CD8-positive, alpha-beta memory T cell (primary cell): ENCODE results near the gene PALD1. TPM values are rescaled to one million over a fixed set of nuclear protein-coding genes. Genes with fewer than 3 reads are reported as not detected.

Experiments used
- CTCF ChIA-PET: fragments of 350-600 bp; sonication (Branson Sonifier 250); formaldehyde crosslinking; loops from one replicate; lab custom pipeline; 2021; ENCODE audit warnings: antibody characterized with exemption; lab: Charles Lee
- POLR2A ChIA-PET: fragments of 350-600 bp; sonication (Branson Sonifier 250); formaldehyde crosslinking; loops from one replicate; lab custom pipeline; 2021; ENCODE audit warnings: antibody characterized with exemption; lab: Charles Lee
- DNase-seq, 5 donors: peaks; one replicate each; pipeline versions ENCODE4 v3.0.0 to v3.0.0-alpha.2; 2020 to 2022; ENCODE audit warnings: mixed read lengths in 1 of 5
- H3K27ac ChIP-seq: one replicate; pipeline ENCODE4 v1.7.0; 2013; ENCODE audit warnings: low read depth, mild to moderate bottlenecking, low read length, moderate library complexity
- H3K27me3 ChIP-seq: 2 replicates; pipeline ENCODE4 v1.7.0; 2013; ENCODE audit warnings: low read length, mild to moderate bottlenecking; ENCODE audit not compliant: insufficient read depth, poor library complexity, severe bottlenecking
- H3K36me3 ChIP-seq: 2 replicates; pipeline ENCODE4 v1.7.0; 2013; ENCODE audit warnings: mild to moderate bottlenecking, low read length, moderate library complexity; ENCODE audit not compliant: insufficient read depth
- H3K4me1 ChIP-seq: 2 replicates; pipeline ENCODE4 v1.7.0; 2013; ENCODE audit warnings: mild to moderate bottlenecking, low read length, moderate library complexity; ENCODE audit not compliant: insufficient read depth
- H3K4me3 ChIP-seq: 2 replicates; pipeline ENCODE4 v1.7.0; 2013; ENCODE audit warnings: mild to moderate bottlenecking, low read length
- H3K9me3 ChIP-seq: 2 replicates; pipeline ENCODE4 v1.7.0; 2013; ENCODE audit warnings: mild to moderate bottlenecking, low read length
- H3K27ac Mint-ChIP-seq, 8 donors: one replicate each; pipeline ENCODE4 v1.8.0; 2020 to 2021; ENCODE audit warnings: mixed read lengths in 8 of 8, mild to moderate bottlenecking in 6 of 8, inconsistent platforms in 3 of 8, moderate library complexity in 3 of 8
- H3K27me3 Mint-ChIP-seq, 2 donors: one replicate each; pipeline ENCODE4 v1.8.0; 2020 to 2021; ENCODE audit warnings: mixed read lengths in 2 of 2, mild to moderate bottlenecking in 1 of 2, moderate library complexity in 1 of 2
- H3K36me3 Mint-ChIP-seq, 3 donors: one replicate each; pipeline ENCODE4 v1.8.0; 2020 to 2021; ENCODE audit warnings: mixed read lengths in 3 of 3, inconsistent platforms in 1 of 3, mild to moderate bottlenecking in 1 of 3
- H3K4me1 Mint-ChIP-seq, 3 donors: one replicate each; pipeline ENCODE4 v1.8.0; 2020 to 2021; ENCODE audit warnings: mixed read lengths in 3 of 3, inconsistent platforms in 1 of 3, mild to moderate bottlenecking in 1 of 3
- H3K4me3 Mint-ChIP-seq, 7 donors: one replicate each; pipeline ENCODE4 v1.8.0; 2020 to 2021; ENCODE audit warnings: mixed read lengths in 7 of 7, mild to moderate bottlenecking in 6 of 7, moderate library complexity in 4 of 7, inconsistent platforms in 2 of 7
- H3K9me3 Mint-ChIP-seq, 5 donors: one replicate each; pipeline ENCODE4 v1.8.0; 2020 to 2022; ENCODE audit warnings: mixed read lengths in 5 of 5, mild to moderate bottlenecking in 3 of 5, moderate library complexity in 2 of 5, inconsistent platforms in 1 of 5
- polyA plus RNA-seq: library from polyadenylated mRNA; unstranded; fragments of 300-500 nt; fragmentation: Illumina TruSeq; gene quantifications from one replicate; pipeline ENCODE4 v1.2.3, GENCODE V29; 2021
- total RNA-seq, 2 experiments: library from RNA; stranded (reverse); gene quantifications; one replicate each; pipeline ENCODE4 v1.2.3, GENCODE V29; 2021

Gene PALD1
- total and polyA plus RNA-seq, 3 experiments from 2014 or later: 0.20 to 0.29 TPM; not detected in 1

DNA sequence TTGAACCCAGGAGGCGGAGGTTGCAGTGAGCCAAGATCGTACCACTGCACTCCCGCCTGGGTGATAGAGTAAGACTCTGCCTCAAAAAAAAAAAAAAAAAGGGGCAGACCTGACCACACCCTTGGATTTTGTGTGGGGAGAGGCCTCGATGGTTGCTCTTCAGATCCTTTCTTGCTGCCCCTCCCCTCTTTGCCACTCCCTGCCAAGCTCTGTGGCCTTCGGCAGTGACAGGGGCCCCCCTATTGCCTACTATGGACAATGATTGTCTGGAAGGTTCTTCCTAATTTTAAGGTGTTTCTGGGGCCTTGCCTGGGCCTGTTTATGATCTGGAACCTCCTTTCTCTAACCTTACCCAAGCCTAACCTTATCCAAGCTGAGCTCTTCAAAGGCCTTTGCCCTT, 123.2 kb downstream of the PALD1 start:
- H3K36me3 ChIP-seq: peaks cover 21% of the 10 kb centered on the region
- H3K27ac ChIP-seq: peak overlapping the region; percentile 70
- peaks cover 59 to 78% (median 60%) of the 10 kb centered on the region in 3 donors for H3K4me1 Mint-ChIP-seq
- ChIA-PET CTCF (interaction anchor here (1.4 to 2.8 kb wide), 4 partner anchors 17 to 53 kb away, joined by 4 to 15 read pairs (median 5); no protein-coding TSS in a partner anchor), POLR2A (interaction anchor here (1.2 to 2.2 kb wide), 6 partner anchors 9 to 26 kb away, joined by 3 to 14 read pairs (median 6); no protein-coding TSS in a partner anchor)
- no peak for DNase-seq
- H3K4me1 ChIP-seq: peaks cover 63% of the 10 kb centered on the region
- no peaks in the 10 kb centered on the region for H3K27me3 Mint-ChIP-seq
- H3K4me3 Mint-ChIP-seq: peak overlapping the region; percentile 94 to 100 (median 99)
- H3K27me3 ChIP-seq: no peaks in the 10 kb centered on the region
- peaks cover 0 to 3% (median 0%) of the 10 kb centered on the region in 5 donors for H3K9me3 Mint-ChIP-seq
- H3K36me3 Mint-ChIP-seq: peaks cover 18 to 51% (median 32%) of the 10 kb centered on the region in 3 donors
- peak overlapping the region; percentile 91 to 99 (median 97) for H3K27ac Mint-ChIP-seq
- peak overlapping the region; percentile 66 for H3K4me3 ChIP-seq
- H3K9me3 ChIP-seq: no peaks in the 10 kb centered on the region

GRCh38 chr10:70602665-70603448, 124.3 kb downstream of the PALD1 start, which contains the start of gene PRF1:
Gene PRF1 (minus strand): TSS chr10:70602741. CDS start chr10:70600902, 1,839 bp downstream.
- CTCF ChIA-PET: interaction anchor here (0.6 to 2.8 kb wide), 7 partner anchors 11 to 156 kb away, joined by 3 to 15 read pairs (median 4); no protein-coding TSS in a partner anchor
- Histone ChIP-seq H3K4me3 (peak within 1 kb of the TSS; percentile 66), H3K27ac (peak within 1 kb of the TSS; percentile 70), H3K27me3 (no peaks in the 10 kb centered on the region), H3K4me1 (peaks cover 61% of the 10 kb centered on the region), H3K9me3 (no peaks in the 10 kb centered on the region), H3K36me3 (peaks cover 10% of the 10 kb centered on the region)
- DNase-seq: peak; percentile 78 to 94 (median 86)
- peak within 1 kb of the TSS; percentile 91 to 99 (median 97) for H3K27ac Mint-ChIP-seq
- peak within 1 kb of the TSS; percentile 94 to 100 (median 99) for H3K4me3 Mint-ChIP-seq
- H3K36me3 Mint-ChIP-seq: peaks cover 9 to 40% (median 21%) of the 10 kb centered on the region in 3 donors
- H3K27me3 Mint-ChIP-seq: no peaks in the 10 kb centered on the region
- H3K4me1 Mint-ChIP-seq: peaks cover 57 to 78% (median 59%) of the 10 kb centered on the region in 3 donors
- POLR2A ChIA-PET: interaction anchor here (0.6 to 2.1 kb wide), 8 partner anchors 10 to 285 kb away, joined by 3 to 14 read pairs (median 4); no protein-coding TSS in a partner anchor
- peaks cover 0 to 4% (median 0%) of the 10 kb centered on the region in 5 donors for H3K9me3 Mint-ChIP-seq

DNA sequence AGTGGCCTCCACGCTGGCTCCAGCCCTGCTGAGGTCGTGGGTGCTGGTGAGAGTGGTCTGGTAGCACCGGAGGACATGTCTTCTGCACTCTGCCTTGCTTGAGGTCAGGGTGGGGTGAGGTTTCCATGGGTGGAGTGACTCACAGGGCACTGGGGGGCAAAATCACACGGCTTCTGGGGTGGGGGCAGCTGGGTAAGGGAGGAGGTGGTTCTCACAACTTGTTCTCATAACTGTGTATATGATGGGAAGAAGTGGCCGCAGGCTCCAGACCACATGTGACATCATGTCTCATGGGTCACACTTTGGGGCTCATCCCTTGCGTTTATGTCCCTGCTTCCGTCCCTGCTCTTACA, 124.9 kb downstream of the PALD1 start:
- Histone ChIP-seq H3K27me3 (no peaks in the 10 kb centered on the region), H3K4me3 (peak overlapping the region; percentile 66), H3K36me3 (peaks cover 7% of the 10 kb centered on the region), H3K4me1 (peaks cover 61% of the 10 kb centered on the region), H3K9me3 (no peaks in the 10 kb centered on the region), H3K27ac (peak overlapping the region; percentile 70)
- Mint-ChIP-seq H3K4me1 (peaks cover 53 to 76% (median 61%) of the 10 kb centered on the region in 3 donors), H3K27me3 (no peaks in the 10 kb centered on the region), H3K4me3 (peak overlapping the region; percentile 94 to 100 (median 99)), H3K27ac (peak overlapping the region; percentile 91 to 99 (median 97)), H3K36me3 (peaks cover 9 to 35% (median 19%) of the 10 kb centered on the region in 3 donors), H3K9me3 (peaks cover 0 to 4% (median 0%) of the 10 kb centered on the region in 5 donors)
- ChIA-PET CTCF (interaction anchor here (0.7 to 2.8 kb wide), 2 partner anchors 14 to 44 kb away, joined by 3 to 15 read pairs; no protein-coding TSS in a partner anchor), POLR2A (interaction anchor here (1.5 to 2.1 kb wide), 3 partner anchors 24 to 284 kb away, joined by 4 to 14 read pairs (median 7); no protein-coding TSS in a partner anchor)
- peak in 4 of 5 donors; percentile 54 to 75 (median 61) for DNase-seq

GRCh38 chr10:70604106-70604505, 125.5 kb downstream of the PALD1 start:
- Mint-ChIP-seq H3K4me1 (peaks cover 47 to 71% (median 56%) of the 10 kb centered on the region in 3 donors), H3K9me3 (peaks cover 0 to 4% (median 0%) of the 10 kb centered on the region in 5 donors), H3K4me3 (peak overlapping the region; percentile 94 to 100 (median 99))

DNA sequence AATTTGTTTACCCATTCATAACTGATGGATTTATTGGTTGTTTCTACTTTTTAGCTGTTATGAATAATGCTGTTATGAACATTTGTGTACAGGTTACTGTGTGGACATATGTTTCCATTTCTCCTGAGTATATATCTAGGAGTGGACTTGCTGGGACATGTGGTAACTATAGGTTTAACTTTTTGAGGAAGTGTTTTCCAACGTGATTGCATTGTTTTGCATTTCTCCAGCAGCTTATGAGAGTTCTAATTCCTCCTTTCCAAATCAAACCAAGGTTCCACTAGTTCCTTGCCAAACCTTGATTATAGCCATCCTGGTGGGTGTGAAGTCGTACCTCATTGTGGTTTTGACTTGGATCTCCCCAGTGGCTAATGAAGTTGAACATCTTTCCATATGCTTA, 126.6 kb downstream of the PALD1 start:
- Mint-ChIP-seq H3K27ac (peak overlapping the region in 5 of 8 donors; percentile 24 to 91 (median 76)), H3K36me3 (peaks cover 2 to 20% (median 8%) of the 10 kb centered on the region in 3 donors), H3K4me1 (peaks cover 46 to 69% (median 54%) of the 10 kb centered on the region in 3 donors), H3K27me3 (no peaks in the 10 kb centered on the region), H3K4me3 (peak overlapping the region in 1 of 7 donors; percentile 71), H3K9me3 (peaks cover 0 to 4% (median 0%) of the 10 kb centered on the region in 5 donors)
- peaks cover 59% of the 10 kb centered on the region for H3K4me1 ChIP-seq
- H3K36me3 ChIP-seq: no peaks in the 10 kb centered on the region
- ChIA-PET CTCF (interaction anchor here (0.8 kb wide), 1 partner anchor 46 kb away, joined by 3 read pairs; no protein-coding TSS in a partner anchor), POLR2A (interaction anchor here (1.3 kb wide), 1 partner anchor 12 kb away, joined by 4 read pairs; no protein-coding TSS in a partner anchor)
- H3K27me3 ChIP-seq: no peaks in the 10 kb centered on the region
- DNase-seq: no peak
- H3K4me3 ChIP-seq: no peak overlapping the region
- H3K27ac ChIP-seq: no peak overlapping the region
- H3K9me3 ChIP-seq: no peaks in the 10 kb centered on the region

More at GRCh38 chr10:70604106-70604505, 125.5 kb downstream of the PALD1 start:
- ChIA-PET POLR2A (interaction anchor here (0.7 to 1.5 kb wide), 2 partner anchors 20 to 284 kb away, joined by 4 read pairs; no protein-coding TSS in a partner anchor), CTCF (interaction anchor here (2.8 kb wide), 1 partner anchor 45 kb away, joined by 15 read pairs; no protein-coding TSS in a partner anchor)
- Histone ChIP-seq H3K27ac (peak overlapping the region; percentile 70), H3K36me3 (peaks cover 7% of the 10 kb centered on the region), H3K27me3 (no peaks in the 10 kb centered on the region), H3K4me3 (no peak overlapping the region), H3K9me3 (no peaks in the 10 kb centered on the region), H3K4me1 (peaks cover 58% of the 10 kb centered on the region)
- H3K27ac Mint-ChIP-seq: peak overlapping the region; percentile 91 to 99 (median 97)
- peaks cover 6 to 28% (median 14%) of the 10 kb centered on the region in 3 donors for H3K36me3 Mint-ChIP-seq
- no peaks in the 10 kb centered on the region for H3K27me3 Mint-ChIP-seq
- no peak for DNase-seq

- Mint-ChIP-seq H3K27ac (peak overlapping the region in 7 of 8 donors; percentile 50 to 91 (median 86)), H3K27me3 (no peaks in the 10 kb centered on the region), H3K4me1 (peaks cover 55 to 66% (median 60%) of the 10 kb centered on the region in 3 donors), H3K36me3 (peaks cover 0 to 5% (median 1%) of the 10 kb centered on the region in 3 donors), H3K9me3 (peaks cover 0 to 2% (median 0%) of the 10 kb centered on the region in 5 donors), H3K4me3 (peak overlapping the region in 4 of 7 donors; percentile 7 to 39 (median 24))
- Histone ChIP-seq H3K36me3 (no peaks in the 10 kb centered on the region), H3K27ac (no peak overlapping the region), H3K27me3 (no peaks in the 10 kb centered on the region), H3K4me1 (peaks cover 43% of the 10 kb centered on the region), H3K9me3 (no peaks in the 10 kb centered on the region), H3K4me3 (no peak overlapping the region)
- CTCF ChIA-PET: interaction anchor here (1.3 kb wide), 1 partner anchor 49 kb away, joined by 3 read pairs; no protein-coding TSS in a partner anchor
- DNase-seq: no peak
- POLR2A ChIA-PET: no interaction called here
Observed at GRCh38 chr10:70607936-70608335, 129.4 kb downstream of the PALD1 start.

- peak overlapping the region in 2 of 7 donors; percentile 1 to 4 for H3K4me3 Mint-ChIP-seq
- ChIA-PET POLR2A (interaction anchor here (0.5 kb wide), 1 partner anchor 201 kb away, joined by 5 read pairs; no protein-coding TSS in a partner anchor), CTCF (interaction anchor here (0.6 to 1.5 kb wide), 2 partner anchors 38 to 145 kb away, joined by 3 read pairs; no protein-coding TSS in a partner anchor)
Observed at GRCh38 chr10:70613941-70614340, 135.4 kb downstream of the PALD1 start.

More at GRCh38 chr10:70613941-70614340, 135.4 kb downstream of the PALD1 start:
- Mint-ChIP-seq H3K27ac (peak overlapping the region in 6 of 8 donors; percentile 8 to 86 (median 54)), H3K9me3 (no peaks in the 10 kb centered on the region), H3K36me3 (peaks cover 0 to 5% (median 1%) of the 10 kb centered on the region in 3 donors), H3K4me1 (peaks cover 74 to 86% (median 78%) of the 10 kb centered on the region in 3 donors), H3K27me3 (no peaks in the 10 kb centered on the region)
- no peak overlapping the region for H3K27ac ChIP-seq
- H3K36me3 ChIP-seq: no peaks in the 10 kb centered on the region
- no peak overlapping the region for H3K4me3 ChIP-seq
- H3K4me1 ChIP-seq: peaks cover 40% of the 10 kb centered on the region
- H3K9me3 ChIP-seq: no peaks in the 10 kb centered on the region
- no peaks in the 10 kb centered on the region for H3K27me3 ChIP-seq
- peak in 1 of 5 donors; percentile 58 for DNase-seq
